DND-41 (cell line): ENCODE measurements around the gene GRIK3.

Experiments
- CTCF ChIP-seq: IDR thresholded peaks from 2 replicates; pipeline ENCODE4 v1.5.1; 2012; ENCODE audit warnings: borderline replicate concordance, low read length, moderate library complexity, mild to moderate bottlenecking; ENCODE audit not compliant: poor library complexity, severe bottlenecking; ENCODE audit errors: extremely low read depth
- EZH2 ChIP-seq: IDR thresholded peaks from 3 replicates; pipeline ENCODE4 v1.6.1; 2012; ENCODE audit warnings: borderline replicate concordance, low read depth, mild to moderate bottlenecking, moderate library complexity, low read length, inconsistent platforms; ENCODE audit not compliant: severe bottlenecking

GRCh38 chr1:36991551-36991950 lies 42.8 kb downstream of the GRIK3 start:
- TF ChIP-seq CTCF = no peak
- no peak for TF ChIP-seq EZH2
